GM19193 (cell line): ENCODE measurements around the gene EHD1.
A peak's percentile ranks its signal among the peaks of the same experiment; 100 is the strongest.

Experiments
- POLR2A ChIP-seq: IDR thresholded peaks from 4 replicates; pipeline ENCODE4 v1.6.1; 2011; ENCODE audit not compliant: insufficient read depth, insufficient read length; ENCODE audit errors: extremely low read depth

EHD1 gene

DNA sequence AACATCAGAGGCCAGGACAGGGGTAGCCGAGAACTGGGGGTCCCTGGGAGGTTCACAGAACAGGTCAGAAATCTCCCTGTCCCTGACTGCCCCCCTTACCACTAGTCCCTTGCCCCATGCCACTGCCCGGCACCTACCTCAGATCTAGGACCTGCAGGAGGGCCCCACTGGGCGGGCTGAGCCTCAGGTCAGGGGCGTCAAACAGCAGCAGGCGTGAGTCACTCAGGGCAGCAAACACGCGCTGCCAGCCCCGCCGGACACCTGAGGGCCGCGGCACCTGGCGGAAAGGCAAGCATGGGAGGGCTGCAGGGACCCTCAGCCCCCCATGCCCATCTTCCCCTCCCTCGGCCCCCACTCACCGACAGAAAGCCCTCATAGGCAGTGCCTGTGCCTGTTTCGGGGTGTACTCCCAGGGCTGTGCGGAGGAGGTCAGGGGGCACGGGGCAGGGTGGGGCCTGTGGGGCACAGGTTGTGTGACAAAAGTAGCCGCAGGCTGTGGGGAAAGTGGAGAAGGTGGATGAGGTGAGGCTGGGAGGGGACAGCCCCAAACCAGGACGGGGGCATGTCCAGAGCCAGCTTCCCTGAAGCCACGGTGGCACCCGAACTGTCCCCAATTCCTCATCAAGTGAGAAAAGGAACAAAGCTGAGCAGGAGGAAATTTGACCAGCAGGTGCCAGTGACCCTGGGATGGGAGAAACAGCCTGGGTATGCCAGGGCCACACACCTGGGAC is 45.8 kb downstream of the EHD1 start:
- no peak for TF ChIP-seq POLR2A

DNA sequence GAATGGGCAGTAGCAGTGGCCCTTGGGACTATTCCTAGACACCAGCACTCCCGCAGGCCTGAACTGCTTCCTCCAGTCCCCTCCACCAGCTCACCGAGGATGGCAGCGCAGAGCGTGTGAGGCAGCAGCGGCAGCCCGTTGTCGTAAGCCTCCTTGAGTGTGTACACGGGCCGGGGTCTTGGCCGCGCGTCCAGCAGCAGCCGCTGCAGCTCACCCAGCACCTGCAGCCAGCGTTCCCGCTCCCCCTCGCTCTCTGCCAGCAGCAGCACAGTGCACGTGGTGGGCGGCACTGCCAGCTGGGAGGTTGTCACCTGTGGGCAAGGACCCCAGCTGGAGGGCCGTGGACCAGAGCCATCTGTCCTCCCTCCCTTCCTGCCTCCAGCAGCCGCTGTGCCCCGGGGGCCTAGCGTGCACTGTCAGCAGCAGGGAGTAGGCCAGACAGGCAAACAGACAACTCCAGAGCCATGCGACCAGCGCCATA is 47.0 kb downstream of the EHD1 start:
- TF ChIP-seq POLR2A = no peak

DNA sequence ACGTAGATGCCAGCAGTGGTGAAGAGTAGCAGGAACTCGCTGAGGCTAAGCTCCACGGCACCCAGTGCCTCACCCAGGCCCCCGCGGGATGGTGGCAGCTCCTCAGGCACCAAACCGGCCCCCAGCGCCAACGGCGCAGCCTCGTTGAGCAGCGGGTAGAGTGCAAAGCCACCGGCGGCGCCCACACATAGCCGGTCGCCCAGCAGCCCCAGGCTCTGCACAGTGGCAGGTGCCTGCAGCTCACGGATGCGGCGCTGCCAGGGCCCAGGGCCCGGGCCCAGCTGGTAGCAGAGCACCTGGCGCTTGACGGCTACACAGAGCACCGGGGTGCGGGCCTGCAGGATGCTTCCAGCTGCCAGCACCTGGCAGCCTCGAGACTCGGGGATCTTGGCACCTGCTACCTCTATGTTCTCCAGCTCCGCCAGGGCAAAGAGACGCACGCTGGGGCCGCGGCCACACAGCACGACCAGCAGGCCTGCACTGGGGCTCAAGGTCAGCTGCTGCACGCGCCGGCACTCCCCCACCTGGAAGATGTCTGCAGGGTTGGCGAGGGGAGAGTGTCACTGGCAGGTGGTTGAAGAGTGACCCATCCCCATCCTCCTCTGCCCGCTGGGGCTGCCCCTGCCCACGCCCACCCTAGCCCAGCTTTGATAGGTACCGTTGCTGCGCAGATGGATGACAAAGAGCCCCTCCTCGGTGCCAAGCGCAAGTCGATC is 48.7 kb downstream of the EHD1 start:
- no peak for TF ChIP-seq POLR2A

DNA sequence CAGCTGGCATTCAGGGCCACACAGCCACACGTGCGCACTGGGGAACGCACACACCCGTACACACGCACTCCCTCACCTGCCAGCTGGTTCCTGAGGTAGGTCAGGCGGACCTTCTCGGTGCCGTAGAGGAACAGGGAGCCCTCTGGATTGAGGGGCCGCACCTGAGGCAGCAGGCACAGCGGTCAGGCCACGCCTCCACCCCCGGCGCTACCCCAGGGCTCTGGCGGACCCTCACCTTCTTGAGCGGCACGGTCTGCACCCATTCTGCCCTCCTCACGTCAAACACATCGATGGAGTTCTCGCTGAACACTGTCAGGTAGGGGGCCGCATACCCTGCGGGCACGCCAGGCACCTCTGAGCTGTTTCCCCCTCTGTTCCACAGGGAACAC is 51.0 kb downstream of the EHD1 start:
- no peak for TF ChIP-seq POLR2A

DNA sequence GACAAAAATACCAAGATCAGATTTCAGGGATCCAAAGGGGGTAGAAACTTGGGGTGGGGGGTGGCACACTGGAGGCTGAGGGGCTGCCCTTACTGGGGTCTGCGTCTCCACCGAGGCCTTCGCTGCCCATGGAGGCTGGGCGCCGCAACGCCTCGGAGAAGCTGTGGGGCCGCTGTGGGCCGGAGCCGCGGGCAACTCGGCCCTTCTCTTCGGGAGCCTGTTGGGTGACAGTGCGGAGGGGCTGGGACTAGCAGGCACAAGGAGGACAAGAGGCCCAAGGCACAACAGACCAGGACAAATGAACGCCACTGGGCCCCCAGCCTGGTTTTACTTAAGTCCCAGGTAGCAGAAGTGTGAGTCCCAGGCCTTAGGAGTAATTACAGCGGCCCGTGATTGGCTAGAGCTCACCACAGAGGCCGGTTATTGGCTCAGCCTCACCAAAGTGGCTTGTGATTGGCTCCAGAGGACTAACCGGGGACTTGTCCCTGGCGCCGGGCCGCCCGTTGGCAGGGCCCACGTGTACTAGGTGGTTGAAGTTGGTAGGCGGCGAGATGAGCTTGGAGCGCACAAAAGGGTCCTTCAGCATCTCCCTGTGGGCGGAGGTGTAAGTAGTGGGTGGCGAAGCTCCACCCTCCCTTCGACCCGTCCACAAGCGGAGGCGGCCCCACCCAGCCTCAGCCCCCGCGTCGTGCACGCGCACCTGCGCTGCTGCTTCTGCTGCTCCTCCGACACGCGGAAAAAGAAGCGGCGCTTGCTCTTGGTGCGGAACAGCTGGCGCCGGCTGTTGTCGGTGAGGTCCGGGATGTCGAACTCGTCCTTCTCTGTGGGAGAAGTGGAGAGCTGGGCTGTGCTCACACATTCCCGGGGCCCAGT is 51.6 kb downstream of the EHD1 start:
- no peak for TF ChIP-seq POLR2A

DNA sequence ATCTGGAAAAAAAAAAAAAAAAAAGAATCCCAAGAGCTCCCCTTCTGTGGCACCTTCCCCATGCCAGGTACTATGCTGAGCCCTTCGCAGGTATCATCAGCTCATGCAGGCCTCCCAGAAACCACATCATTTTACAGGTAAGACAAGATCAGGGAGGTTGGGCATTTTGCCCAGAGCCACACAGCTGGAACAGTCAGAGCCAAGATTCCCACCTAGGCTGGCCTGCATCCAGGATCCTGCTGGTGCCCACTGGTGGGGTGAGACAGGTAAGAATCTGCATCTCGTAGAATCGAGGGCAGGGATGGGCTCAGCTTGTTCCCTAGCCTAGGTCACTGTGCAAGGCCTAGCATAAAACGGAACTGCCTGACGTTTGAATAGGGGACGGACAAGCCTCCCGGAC is 52.4 kb downstream of the EHD1 start:
- no peak for TF ChIP-seq POLR2A

DNA sequence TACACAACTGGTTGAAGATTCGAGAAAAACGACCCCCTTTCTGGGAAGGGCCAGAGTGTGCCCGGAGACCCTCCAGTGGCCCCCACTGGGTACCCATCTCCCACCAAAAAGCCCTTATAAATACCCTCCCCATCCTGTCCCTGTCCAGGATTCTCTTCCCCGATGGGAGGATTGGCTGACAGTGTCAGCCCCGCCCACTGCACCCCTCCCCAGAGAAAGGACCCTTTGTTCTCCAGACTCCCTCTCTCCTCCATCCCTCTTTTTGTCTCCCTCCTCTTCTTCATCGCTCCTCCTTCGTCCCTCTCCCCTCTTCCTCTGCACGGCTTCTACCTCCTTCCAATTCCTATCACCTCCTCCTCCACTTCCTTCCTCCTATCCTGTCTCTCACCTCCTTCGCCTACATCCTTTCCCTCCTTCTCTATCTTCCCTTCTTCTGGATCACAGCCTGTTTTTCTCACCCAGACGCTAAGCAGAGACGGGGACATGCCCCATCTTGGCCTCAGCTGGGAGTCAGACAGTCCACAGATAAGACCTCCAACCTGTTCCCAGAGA is 54.8 kb downstream of the EHD1 start:
- no peak for TF ChIP-seq POLR2A

DNA sequence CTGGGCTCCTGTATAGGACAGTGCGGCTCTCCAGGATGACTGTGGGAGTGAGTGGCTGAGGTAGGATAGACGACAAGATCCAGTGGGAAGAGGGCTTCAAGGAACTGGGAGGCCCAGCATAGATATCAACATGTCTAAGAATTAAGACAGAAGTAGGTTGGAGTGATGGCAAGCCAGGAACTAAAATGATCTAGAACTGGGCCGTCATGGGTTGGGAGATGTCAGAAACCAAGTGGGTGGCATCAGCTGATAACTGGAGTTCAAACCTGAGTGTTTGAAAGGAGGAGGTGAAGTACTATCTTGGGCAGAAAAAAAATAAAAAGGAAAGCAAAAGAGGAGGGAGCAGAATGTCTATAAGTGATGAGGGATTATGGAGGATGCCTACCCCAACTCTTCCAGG is 60.9 kb downstream of the EHD1 start:
- TF ChIP-seq POLR2A = no peak

DNA sequence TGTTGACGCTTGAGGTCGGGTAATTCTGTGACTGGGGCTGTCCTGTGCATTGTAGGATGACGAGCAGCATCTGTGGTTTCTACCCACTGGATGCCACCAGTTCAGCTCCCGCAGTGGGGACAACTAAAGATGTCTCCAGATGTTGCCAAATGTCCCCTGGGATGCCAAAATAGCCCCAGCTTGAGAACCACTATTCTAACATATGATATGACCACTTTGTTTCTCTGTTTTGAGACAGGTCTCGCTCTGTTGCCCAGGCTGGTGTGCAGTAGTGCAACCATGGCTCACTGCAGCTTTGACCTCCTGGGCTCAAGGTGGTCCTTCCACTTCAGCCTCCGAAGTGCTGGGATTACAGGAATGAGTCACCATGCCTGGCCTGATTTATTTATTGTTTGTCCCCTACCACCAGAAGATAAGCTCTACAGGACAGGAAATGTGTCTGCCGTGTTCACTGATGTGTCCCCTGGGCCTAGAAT is 63.7 kb downstream of the EHD1 start:
- no peak for TF ChIP-seq POLR2A

DNA sequence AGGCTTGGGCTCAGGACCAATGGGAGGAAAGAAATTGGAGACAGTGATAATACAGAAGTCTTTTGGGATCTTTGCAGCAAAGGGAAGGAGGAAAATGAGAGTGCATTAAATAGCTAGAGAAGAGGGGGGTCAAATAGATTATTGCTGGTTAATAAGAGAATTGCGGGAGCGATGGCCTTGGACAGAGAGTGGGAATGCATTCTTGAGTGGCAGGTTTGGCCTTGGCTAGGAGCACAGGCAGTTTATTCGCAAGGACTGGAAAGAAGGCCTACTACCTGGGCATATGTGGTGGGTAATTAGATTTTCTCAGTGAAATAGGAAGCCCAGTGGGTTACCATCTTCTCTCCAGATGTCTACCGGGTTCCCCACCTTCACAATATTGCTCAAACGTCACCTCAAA is 64.6 kb downstream of the EHD1 start:
- no peak for TF ChIP-seq POLR2A

DNA sequence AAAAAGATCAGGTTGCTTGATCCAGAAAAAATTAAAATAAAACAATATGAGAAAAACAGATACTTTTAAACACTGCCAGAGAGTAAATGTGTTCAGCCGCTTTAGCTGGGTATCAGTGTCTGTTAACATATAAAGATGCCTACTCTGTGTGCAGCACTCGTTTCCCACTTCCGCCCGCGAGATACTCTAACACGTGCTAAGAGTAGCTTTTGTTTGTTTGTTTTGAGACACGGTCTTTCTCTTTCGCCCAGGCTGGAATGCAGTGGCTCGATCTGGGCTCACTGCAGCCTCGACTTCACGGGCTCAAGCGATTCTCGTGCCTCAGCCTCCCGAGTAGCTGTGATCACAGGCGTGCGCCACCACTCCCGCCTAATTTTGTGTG is 67.5 kb downstream of the EHD1 start:
- TF ChIP-seq POLR2A = no peak

DNA sequence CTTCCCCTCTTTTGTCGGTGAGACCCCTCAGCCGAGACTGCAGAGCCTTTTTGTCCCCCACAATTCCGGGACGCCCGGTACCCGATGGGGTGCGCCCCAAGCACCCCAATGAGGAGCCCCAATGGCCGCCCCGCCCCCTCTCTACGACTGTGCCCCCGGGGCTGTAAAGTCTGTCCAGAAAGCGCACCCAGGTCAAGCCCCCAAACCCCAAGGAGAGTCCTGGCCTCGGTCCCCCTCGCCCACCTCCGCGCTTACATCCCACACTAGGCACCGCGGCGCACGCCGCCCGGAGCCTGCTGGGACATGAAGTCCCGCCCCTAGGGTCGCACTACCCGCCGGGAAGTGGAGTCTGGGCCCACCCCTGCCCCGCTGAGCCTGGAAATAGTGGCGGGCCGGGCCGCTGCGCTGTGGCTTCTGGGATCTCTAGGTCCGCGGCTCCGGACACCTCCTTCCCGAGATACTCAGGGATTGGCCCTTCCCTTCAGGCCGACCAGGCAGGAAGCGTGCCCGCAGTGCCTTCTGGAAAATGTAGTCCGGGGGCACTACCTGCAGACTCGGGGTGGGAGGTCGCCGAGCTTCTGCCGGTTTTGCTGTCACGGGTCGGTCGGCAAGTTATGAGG is 68.0 kb downstream of the EHD1 start, which contains the start of gene MEN1:
MEN1 (minus strand) TSS at position 281 of the 620 bp plus-strand sequence. CDS start 442 bp downstream, outside the sequence.
- TF ChIP-seq POLR2A = peak; percentile 59

DNA sequence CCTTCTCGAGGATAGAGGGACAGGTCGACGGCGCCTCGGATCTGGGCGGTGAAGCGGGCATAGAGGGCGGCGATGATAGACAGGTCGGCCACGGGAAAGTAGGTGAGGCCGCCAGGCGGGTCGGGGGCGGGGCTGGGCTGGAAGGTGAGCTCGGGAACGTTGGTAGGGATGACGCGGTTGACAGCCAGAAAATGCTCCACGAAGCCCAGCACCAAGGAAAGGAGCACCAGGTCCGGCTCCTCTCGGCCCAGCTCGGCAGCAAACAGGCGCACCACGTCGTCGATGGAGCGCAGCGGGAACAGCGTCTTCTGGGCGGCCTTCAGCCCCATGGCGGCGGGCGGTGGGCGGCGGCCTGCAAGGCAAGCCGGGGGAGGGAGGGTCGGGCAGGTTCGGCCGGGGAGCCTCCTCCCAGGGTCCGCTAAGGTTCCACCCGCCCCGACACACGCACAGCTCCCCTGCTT is 68.6 kb downstream of the EHD1 start:
- no peak for TF ChIP-seq POLR2A

DNA sequence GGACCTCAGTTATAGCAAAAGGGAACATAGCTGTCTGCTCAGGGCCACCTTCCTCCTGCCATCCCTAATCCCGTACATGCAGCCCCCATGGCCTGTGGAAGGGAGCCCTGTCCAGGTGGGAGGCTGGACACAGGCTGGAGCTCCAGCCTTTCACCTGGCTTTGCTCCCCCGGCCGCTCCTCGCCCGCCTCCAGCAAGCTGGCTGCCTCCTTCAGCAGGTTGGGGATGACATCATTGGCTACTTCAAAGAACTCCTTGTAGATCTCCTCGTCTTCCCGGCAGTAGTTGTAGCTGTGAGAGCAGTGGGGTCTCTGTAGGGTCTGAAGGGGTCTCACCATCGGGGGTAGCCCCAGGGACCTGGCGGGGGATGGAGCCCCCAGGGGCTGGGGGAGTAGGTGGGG is 72.9 kb downstream of the EHD1 start:
- TF ChIP-seq POLR2A = no peak
